ENCODE measurements around the gene MRPL37.
"Not testable (repeated sequence)": the region's sequence is repeated elsewhere in the genome, so short reads cannot be mapped to it uniquely, and the experiment has no call there.

The MRPL37 gene

DNA sequence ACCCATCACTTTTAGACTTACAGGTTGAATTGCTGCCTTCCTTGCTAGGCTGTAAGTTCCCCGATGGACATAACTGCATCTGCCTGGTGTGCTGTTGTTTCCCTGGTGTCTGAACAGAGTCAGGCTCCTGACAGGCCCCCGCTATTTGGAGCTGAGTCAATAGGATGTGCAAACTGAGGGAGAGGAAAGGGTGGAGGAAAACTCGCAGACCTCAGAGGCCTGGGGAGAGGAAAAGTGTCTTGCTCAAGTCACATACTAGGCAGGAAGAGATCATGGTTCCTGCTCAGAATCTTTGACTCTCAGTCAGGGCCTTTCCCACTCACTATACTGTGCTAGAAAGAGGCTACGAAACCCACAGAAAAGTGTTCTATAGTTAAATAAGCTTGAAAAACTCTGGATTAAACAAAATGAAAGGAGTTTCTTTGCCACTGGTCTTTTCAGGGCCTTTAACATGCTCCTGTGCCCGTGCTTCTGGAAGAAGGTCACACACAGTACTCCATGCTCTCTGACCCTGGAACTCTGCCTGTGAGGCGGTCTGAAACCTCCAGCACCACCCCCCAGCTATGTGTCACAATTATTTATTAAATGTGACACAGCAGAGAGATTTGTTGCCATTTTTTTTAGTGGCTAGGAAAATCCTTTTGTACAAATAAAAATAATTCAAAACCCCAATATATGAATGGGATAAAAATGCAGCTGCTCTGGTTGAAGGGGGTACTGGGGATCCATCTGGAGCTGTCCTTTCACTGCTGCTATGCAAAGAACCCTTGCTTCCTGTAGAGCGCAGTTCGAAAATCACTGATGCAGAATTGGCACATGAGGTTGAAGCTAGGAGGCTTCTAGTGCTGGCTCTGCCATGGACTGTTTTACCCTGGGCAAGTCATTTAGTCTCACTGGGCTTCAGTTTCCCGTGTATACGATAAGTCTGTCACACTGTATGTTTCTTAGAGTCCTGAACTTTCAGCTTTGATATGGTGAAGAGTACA lies 27.1 kb upstream of the MRPL37 start:
- no peak for DNase-seq (ENCODE audit: low read depth)

DNA sequence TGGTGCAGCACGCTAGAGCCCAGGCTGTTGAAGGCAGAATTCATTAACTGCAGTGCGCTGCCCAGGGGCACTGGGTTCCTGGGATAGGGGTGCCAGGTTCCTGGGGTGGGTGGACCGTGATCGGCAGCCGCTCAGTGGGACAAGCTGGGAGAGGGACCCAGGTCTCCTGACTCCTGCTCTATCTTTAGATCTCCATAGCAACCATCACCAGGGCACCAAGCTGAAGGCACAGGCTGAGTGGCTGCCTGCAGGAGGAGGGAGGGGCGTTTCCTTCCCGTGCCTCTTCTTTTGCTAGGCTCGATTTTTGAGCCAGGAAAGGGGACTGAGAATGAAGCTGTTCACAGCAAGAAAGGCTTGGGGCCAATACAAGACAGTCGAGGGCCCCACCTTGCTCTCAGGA lies 26.3 kb upstream of the MRPL37 start:
- DNase-seq (ENCODE audit: low read depth) = no peak

DNA sequence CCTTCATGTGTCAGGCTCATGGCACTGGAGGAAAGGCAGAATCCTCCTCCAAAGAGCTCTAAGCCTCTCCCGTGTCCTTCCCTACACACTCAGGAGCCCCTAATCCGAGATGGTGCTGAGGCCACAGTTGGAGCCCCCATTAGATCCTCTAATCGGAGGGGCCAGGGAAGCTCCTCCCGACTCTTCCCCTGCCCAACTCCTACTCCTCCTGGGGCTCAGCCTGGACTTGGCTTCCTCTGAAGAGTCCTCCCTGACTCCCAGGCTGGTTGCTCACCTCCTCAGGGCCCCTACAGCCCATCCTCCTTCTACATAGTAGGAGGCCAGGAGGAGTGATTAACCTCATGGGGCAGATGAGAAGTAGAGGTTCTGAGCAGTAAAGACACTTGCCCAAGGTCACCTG lies 25.9 kb upstream of the MRPL37 start:
- DNase-seq (ENCODE audit: low read depth) = no peak

DNA sequence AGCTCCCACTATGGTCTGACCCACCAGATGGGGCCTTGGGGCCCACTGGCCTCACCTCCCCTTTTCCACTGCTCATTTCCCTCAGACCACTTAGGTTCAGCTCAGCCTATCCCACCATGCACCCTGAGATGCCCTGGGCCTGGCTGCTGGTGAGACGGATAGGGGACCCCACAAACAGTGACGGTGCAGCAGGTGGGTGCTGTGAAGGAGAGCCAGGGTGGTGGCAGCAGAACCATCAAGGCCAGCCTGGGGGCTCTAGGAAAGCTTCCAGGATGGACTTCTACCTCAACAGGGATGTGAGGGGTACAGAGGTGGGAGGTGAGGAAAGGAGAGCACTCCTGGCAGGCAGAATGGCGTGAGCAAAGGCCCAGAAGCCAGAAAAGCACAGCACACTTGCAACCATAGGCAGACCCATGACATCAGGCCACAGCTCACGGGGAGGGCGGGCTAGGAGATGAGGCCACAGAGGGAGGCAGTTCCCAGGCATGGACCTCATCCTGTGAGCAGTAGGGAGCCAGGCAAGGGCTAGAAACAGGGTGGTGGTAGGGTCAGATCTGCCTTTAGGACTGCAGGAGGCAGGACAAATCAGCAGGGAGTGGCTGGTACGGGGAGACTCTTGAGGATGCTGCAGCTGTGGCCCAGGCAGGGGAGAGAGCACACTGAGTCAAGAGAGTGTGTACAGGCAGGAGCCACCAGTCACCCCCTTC lies 23.2 kb upstream of the MRPL37 start:
- DNase-seq (ENCODE audit: low read depth) = no peak

DNA sequence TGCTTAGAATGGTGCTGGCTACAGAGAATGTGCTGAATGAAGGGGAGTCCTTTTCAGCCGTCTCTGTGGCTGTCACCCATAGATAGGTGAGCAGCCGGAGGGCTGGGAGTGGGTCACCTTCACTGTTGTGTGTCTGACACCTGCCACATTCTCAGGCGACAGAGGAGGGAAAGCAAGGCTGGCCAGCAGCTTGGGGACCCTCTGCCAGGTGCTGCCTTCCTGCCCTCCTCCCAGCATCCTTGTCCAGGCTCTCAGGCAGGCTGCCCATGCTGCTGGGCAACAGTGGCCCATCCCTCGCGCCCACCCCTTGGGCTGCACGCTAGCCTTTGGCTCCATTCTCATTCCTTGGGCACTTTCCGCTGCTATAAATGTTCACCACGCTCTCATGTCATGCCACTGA lies 22.2 kb upstream of the MRPL37 start:
- DNase-seq (ENCODE audit: low read depth) = no peak

DNA sequence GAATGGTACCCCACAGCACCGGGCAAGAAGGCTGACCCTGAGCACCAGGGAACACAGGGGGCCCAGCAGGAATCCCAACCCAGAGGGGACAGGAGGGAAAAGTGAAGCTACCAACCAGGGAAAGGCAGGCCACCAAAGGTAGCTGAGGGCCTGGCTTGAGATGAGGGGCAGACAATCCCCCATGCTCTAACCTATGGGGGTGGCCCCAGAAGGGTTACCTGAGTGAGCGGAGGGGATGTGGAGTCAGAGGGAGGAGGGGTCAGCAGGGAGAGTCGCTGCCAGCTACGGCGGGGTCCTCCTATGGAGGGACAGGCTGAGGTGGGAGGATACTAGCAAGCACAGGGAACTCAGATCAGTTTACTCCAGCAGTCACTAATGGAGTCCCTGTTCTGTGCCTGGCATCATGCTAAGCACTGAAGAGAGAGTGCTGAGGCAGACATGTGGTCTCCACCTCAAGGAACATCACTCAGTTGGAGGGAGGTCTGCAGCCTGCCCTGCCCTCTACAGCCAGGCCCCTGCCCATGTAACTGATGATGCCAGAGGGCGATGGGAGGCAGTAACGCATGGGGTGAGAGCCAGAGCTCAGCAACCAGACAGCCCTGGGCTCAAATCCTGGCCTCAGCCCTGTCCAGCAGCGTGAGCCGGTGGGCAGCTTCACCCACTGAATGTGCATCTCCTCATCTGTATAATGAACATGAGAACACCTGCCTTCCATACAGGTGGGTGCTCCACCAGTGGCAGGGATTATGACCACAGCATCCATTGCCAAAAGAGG lies 21.5 kb upstream of the MRPL37 start:
- no peak for DNase-seq (ENCODE audit: low read depth)

DNA sequence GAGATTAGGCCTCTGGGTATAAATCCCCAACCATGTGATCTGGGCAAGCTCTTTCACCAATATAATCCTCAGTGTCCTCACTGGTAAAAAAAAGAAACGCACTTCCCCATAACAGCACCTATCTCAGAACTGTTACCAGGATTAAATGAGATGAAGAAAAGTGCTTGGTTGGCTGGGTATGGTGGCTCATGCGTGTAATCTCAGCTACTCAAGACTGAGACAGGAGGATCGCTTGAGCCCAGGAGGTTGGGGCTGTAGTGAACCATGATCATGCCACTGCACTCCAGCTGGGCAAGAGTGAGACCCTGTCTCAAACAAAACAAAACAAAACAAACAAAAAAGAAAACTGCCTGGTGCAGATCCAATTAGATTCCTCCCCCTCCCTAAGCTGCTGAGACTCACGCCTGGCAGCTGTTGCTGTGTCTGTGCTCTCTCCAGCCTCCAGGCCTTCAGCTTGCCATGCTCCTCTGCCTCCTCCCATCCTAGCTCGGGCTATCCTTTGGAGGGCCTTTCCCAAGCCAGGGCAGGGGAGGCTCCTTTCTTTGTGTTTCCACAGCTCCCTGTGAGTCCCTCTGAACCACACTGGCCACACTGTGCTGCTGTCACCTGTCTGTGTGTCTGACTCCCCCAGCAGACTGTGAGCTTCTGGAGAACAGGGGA lies 19.1 kb upstream of the MRPL37 start:
- no peak for DNase-seq (ENCODE audit: low read depth)

DNA sequence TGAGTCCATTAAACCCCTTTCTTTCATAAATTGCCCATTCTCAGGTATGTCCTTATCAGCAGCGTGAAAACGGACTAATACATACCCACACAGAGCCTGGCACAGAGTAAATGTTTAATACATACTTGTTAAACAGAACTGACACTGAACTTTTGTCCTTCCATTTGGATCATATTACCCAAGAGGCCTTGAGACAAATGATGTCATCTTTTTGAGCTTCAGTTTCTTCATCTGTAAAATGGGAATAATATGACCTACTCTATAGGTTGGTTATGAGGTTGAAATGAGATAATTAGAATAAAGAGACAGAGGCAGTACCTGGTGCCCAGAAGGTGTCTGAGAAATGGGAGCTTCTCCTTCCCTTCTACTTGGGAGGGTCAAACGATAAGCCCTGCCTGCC lies 13.9 kb upstream of the MRPL37 start:
- no peak for DNase-seq (ENCODE audit: low read depth)

DNA sequence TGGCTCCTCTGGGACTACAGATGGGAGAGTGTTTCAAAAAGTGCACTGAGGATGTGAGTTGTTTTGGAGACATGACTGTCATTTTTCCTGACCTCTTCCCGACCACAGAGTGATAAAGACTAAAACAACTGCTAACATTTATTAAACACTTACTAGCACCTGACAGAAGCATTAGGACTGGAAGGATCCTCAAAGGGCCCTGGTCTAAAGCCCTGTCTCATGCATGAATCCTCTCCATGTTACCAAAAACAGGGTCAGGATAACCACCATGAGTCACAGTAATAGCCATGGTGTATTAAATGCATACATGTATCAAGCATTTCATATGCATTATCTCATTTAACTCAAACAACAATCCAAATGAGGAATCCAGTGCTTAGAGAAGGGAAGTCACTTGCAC lies 11.7 kb upstream of the MRPL37 start:
- no peak for DNase-seq (ENCODE audit: low read depth)

DNA sequence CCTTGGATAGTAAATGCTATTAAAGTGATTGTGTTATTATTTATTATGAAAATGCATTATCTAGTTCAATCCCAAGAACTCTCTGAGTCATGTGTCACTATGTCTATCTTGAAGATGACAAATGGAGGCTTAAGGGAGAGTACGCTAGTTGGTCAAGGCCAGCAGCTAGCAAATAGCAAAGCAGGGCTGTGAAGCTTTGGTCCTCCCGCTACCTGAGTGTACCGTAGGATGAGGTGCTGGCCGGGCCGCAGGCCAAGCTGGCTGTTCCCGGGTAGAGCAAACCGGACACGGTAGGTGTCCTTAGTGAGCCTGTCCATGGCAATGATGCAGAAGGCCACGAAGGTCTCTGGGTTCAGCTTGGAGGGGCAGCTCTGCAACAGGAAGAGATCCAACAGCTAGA lies 9.4 kb upstream of the MRPL37 start:
- no peak for DNase-seq (ENCODE audit: low read depth)

DNA sequence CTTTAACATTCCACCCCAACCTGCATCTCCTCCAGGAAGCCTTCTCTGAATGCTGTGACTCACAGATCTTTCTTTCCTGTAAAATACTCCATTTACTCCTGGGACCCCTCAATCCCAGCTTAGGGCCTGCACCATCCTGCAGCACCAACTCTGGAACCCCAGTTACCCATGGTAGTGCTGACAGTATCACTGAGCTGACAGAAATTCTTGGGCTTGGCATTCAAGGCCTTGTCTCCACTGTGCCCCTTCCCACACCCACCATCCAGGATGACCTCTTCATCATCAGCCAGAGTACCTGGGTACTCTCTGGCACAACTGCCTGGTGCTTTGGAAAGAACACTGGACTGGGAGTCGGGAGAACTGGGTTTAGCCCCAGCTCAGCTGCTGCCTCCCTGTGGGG lies 8.4 kb upstream of the MRPL37 start:
- DNase-seq (ENCODE audit: low read depth) = no peak

DNA sequence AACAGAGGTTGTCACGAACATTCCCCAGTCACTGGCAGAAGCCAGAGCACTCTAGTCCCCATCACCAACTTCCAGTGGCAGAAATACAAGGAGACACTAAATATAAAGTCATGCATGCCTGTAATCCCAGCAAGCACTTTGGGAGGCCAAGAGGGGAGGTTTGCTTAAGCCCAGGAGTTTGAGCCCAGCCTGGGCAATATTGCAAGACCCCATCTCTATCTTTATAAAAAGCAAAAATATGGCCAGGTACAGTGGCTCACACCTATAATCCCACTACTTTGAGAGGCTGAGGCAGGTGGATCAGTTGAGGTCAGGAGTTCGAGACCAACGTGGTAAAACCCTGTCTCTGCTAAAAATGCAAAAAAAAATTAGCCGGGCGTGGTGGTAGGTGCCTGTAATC lies 6.5 kb upstream of the MRPL37 start:
- no peak for DNase-seq (ENCODE audit: low read depth)

DNA sequence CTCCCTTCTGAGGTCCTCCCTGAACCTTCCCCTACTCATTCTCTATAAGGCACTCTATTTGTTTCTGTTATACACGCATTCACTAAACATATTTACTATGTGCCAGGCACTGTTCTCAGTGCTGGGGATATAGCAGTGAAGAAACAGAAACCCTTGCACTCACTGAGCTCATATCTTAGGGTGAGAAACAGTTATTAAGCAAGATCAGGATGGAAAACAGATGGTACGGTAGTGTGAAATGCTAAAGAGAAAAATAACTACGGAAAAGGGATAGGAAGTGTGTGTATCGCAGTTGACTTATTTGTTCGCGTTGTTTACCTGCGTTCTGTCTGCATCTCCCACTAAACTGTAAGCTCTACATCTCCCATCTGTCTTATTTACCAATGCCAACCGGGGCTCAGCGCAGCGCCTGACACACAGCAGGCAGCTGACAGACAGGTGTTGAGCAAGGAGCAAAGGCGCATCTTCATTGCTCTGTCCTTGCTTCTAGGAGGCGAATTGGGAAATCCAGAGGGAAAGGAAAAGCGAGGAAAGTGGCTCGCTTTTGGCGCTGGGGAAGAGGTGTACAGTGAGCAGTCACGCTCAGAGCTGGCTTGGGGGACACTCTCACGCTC lies 709 bp upstream of the MRPL37 start:
- no peak for DNase-seq (ENCODE audit: low read depth)

DNA sequence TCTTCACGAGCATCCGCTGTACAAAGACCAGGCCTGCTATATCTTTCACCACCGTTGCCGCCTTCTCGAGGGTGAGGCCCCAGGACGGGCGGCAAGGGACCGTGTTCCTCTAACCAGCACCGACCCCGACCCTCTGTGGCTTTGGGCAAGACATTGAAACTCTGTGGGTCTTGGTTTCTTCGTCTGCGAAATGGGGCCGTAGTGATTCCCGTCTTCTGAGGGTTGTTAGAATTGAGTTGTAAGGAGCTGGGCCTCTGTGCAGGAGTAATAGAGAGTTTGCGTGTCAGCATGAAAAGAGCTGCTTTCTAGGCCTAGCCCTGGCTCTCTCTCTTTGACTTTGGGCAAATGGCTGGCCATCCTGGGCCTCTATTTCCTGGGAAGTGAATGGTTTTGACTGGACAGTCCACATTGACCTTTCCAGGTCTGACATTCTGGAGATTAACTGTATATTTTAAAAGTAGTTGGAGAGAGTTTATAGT lies 591 bp downstream of the MRPL37 start:
- DNase-seq (ENCODE audit: low read depth) = no peak

DNA sequence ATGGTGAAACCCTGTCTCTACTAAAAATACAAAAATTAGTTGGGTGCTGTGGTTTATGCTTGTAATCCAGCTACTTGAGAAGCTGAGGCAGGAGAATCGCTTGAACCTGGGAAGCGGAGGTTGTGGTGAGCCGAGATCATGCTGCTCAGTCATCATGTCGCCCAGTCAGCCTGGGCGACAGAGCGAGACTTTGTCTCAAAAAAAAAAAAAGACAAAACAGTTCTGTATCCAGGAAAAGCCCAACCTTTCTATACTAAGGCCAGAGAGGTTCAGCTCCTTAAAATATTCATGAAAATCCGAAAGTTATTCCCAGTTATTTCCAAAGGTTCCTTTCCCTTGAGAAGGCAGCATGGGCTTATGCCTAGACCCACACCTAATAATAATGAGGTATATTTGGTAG lies 4.2 kb downstream of the MRPL37 start:
- DNase-seq (ENCODE audit: low read depth) = no peak

DNA sequence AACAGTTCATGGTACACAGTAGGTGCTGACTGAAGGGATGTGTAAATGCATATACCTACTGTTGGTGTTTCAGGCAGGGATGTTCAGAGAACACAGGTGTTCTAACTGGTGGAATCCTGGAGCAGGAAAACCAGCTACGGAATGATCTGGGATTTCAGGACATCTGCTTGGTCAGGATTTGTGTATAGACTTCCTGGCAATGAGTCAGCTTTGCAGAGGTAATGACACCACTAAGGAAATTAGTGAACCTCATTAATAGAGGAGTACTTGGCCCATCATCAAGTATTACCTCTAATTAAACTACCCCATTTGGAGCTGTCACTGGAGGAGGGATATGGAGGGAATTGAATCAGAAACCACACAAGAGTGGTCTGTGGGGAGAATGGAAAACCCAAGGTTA lies 7.3 kb downstream of the MRPL37 start:
- no peak for DNase-seq (ENCODE audit: low read depth)

DNA sequence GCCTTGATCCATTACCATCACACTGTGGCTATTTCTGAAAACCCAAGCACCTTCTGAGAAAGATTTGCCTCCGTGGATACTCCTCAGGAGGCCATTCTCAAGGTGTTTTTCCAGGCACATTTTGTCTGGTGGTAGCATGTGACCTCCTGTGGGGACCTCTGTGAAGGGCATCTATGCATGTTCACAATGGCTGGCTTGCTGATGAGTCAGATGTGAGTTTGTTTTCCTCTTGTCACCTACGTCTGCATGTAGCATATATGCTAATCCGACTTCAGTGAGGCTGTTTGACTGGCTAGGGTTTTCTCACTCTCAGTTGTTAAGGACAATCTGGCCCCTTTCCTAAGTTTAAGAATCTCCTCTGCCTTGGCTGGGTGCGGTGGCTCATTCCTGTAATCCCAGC lies 7.9 kb downstream of the MRPL37 start:
- DNase-seq (ENCODE audit: low read depth) = not testable (repeated sequence)

DNA sequence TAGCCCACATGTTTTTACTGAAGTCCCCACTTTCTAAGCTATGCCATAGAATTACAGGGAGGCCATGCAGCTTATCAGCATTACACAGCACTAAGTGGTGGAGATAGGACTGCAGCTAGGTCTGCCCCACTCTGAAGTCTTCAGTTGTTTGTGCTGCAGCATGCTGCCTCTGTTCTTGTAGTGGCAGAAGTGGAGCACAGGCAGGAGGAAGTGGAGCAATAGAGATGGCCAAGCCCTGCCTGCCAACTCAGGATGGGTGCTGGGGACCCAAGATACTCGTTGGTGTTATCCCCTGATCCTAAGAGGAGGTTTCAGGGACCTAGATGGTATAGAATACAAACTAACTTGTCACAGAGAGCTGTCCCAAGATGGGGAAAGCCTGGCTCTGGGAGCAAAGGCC lies 12.9 kb downstream of the MRPL37 start:
- no peak for DNase-seq (ENCODE audit: low read depth)

DNA sequence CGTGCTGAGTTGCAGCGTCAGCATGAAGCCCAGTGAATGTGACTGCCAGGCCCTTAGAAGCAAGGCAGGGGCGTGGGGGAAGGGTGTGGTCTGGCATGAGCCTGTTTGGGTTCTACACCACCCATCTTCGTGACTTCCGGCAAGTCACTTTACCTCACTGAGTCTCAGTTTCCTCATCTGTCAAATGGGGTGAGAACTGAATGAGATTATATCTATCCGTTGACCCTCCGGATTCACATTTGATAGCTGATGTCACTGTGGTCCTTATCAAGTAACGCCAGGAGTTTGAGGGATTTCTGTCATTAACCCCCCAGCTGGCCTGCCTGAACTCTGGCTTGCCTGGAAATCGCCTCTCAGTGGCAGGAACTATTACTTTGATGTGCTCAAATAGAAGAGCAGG lies 15.6 kb downstream of the MRPL37 start:
- DNase-seq (ENCODE audit: low read depth) = no peak

DNA sequence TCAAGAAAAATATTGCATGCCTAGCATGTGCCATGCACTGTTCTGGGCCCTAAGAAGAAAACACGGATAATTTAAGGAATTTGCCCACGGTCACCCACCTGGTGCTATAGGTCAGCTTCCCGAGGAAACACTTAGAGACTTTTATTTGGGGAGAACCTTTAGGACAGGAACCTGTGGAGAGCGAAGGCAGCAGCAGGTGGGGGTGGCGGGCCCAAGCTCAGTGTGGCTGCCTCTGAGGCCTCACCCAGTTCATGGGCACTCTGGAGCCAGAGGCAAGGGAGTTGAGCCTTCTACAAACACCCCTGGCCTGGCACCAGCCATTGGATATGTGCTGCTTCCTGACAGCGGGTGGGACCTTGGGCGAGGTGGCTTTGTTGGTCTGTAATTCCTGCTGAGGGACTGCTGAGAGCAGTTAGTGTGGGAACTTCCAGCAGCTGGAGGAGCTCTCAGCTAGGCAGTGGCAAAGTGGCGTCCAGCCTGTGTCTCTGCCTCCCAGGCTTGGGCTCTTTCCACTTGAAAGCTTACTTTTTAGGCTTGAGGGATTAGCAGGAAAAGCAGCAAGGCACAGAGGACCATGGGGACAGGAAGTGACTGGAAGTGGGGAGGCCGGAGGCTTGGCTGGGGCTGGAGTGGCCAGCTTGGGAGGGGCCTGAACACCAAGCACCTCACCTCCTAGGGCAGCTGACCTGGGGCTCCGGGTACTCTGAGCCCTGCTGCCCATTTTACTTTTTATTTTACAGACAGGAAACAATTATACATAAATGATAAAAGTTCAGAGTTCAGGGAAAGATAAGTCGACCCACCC lies 19.1 kb downstream of the MRPL37 start:
- no peak for DNase-seq (ENCODE audit: low read depth)

DNA sequence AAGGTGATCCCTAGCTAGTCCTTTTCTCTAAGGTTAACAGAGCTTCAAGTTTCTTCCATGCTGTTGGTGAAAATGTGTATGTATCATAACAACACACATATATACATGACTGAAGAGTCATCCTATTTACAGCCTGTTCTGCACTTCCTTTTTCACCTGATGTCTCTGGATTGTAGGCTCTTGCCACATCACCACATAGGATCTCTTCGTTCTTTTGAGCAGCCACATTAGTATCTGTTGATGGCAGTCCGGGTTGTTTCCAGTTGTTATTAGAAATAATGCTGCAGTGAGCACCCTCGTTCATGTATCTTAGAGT lies 19.7 kb downstream of the MRPL37 start:
- DNase-seq (ENCODE audit: low read depth) = no peak

Measured in activated T-cell treated with anti-CD3 and anti-CD28 coated beads for 48 hours (primary cell).